Measurements from ENCODE around the gene IRS1.

DNA sequence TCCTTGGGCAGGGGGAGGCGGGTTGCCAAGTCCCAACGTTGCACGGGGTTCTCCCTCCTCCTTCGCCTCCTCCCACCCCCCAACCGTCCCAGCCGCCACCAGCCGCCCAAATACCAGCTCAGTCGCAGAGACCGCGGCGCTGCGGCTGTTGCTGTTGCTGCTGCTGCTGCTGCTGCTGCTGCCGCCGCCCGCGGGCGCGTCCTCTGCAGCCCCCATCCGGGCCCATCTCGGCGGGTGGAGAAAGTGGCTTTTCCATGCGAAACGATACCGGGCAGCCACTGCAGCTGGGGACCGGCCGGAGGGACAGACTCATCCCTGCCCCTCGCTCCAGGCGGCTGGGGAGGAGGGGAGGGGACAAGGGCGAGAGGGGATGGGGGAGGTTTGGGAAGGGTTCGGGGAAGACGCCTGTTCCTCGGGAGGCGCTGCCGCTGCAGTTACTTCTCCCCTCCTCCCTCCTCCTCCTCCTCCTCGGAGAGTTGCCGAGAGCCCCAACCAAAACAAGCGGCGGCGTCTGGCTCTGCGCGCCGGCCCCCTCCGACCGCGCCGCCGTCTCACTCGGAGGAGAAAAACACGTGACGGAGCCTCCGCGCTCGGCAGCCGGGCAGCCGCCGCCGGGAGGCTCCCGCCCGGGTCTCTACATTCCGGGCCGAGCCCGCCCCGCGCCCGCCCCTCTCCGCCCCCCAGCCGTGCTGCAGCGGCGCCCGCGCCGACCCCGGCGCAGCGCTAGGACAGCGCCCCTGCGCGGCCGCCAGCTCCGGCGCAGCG lies at the start of gene IRS1:
- TF ChIP-seq, protein P1, sequence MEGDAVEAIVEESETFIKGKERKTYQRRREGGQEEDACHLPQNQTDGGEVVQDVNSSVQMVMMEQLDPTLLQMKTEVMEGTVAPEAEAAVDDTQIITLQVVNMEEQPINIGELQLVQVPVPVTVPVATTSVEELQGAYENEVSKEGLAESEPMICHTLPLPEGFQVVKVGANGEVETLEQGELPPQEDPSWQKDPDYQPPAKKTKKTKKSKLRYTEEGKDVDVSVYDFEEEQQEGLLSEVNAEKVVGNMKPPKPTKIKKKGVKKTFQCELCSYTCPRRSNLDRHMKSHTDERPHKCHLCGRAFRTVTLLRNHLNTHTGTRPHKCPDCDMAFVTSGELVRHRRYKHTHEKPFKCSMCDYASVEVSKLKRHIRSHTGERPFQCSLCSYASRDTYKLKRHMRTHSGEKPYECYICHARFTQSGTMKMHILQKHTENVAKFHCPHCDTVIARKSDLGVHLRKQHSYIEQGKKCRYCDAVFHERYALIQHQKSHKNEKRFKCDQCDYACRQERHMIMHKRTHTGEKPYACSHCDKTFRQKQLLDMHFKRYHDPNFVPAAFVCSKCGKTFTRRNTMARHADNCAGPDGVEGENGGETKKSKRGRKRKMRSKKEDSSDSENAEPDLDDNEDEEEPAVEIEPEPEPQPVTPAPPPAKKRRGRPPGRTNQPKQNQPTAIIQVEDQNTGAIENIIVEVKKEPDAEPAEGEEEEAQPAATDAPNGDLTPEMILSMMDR (IDR thresholded peaks at IDR 0.05) = peak in 3 of 4 donors; percentile 12 to 69 (median 48)
- TF ChIP-seq POLR2A (IDR thresholded peaks at IDR 0.05) = peak; percentile 70
